ENCODE data around the gene PPA2. TPM values are rescaled to one million over a fixed set of nuclear protein-coding genes. Genes with fewer than 3 reads are reported as not detected.

Gene PPA2
- total RNA-seq, result 100 to 1,000 TPM; 182 to 435 (median 311) TPM

- Histone ChIP-seq H3K9me3 (no peaks in the 10 kb centered on the region), H3K4me1 (peaks cover 14 to 19% of the 10 kb centered on the region in 2 donors), H3K36me3 (no peaks in the 10 kb centered on the region), H3K27ac (peak within 1 kb of the TSS; percentile 98 to 100 (median 98)), H3K4me3 (replicated peaks in 1 of 3) (peak within 1 kb of the TSS; percentile 79 to 85 (median 82)), H3K27me3 (no peaks in the 10 kb centered on the region)
- WGBS, 2 donors, result 0% methylated on average over 21 to 25 of the region's 72 CpGs
- peak in 1 of 6 experiments; percentile 68 for TF ChIP-seq CTCF (IDR thresholded peaks at IDR 0.05)
- TF ChIP-seq POLR2A (IDR thresholded peaks at IDR 0.05), result peak; percentile 16 to 88
- intact Hi-C loops (cut with DNase I), result loop anchor here (5.0 kb wide), 1 partner anchor 326 kb away; the partner anchor contains the start of gene TET2
- DNase-seq, result peak; percentile 89 to 90
Observed at GRCh38 chr4:105473324-105474098, at the start of gene PPA2. Gene PPA2, minus strand, starts transcription at chr4:105474062. Its CDS starts 12 bp downstream, at chr4:105474050.

DNA sequence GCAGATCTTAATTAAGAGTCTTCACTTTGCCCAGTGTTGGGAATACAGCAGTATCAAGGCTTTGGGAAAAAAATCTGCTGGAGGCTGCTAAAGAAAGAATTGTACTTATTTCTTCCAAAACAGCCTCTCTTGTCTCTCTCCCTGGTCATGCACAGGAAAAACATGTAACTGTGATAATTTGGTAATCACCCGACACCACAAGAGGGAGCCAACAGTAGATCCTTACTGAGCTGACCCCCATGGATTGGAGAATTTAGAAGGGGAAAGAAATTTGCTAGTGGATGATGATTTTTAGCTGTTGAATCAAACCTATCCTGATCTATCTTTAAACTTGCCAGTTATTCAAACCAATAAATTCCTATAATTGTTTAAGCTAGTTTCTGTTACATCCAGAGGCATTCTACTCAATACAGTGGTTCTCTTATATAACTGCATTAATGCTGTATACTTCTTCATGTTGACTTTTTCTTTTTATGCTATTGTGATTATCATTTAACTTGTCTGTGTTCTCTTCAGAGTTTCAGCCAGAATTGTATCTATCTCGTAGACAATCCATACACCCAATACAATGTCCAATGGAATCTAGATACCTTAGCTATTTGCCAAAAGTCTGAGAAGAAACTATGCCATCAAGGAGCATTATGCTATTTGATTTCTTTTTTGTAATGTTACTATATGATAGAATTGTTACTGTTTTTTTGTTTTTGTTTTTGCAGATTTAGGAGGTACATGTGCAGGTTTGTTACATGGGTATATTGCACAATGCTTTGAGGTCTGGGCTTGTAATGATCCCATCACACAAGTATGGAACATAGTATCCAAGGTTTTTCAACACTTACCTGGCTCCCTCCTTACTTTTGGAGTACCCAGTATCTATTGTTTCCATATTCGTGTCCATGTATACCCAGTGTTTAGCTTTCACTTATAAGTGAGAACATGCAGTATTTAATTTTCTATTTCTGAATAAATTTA, 47.2 kb upstream of the PPA2 start:
- intact Hi-C loops (cut with DNase I), result loop anchor here (5.0 kb wide), 1 partner anchor 191 kb away; no protein-coding TSS in a partner anchor
- no peak overlapping the region for H3K4me3 ChIP-seq (replicated peaks in 1 of 3)
- TF ChIP-seq CTCF (IDR thresholded peaks at IDR 0.05) (peak; percentile 30 to 85 (median 70)), POLR2A (IDR thresholded peaks at IDR 0.05) (no peak)

GRCh38 chr4:105510245-105510644, 36.4 kb upstream of the PPA2 start:
- H3K4me3 ChIP-seq (replicated peaks in 1 of 3), result no peak overlapping the region
- no peak overlapping the region for H3K27ac ChIP-seq
- no peaks in the 10 kb centered on the region for H3K9me3 ChIP-seq
- intact Hi-C loops (cut with DNase I), result loop anchor here (10.0 kb wide), 1 partner anchor 165 kb away; no protein-coding TSS in a partner anchor
- 46 to 68% methylated on average over 2 of the region's 2 CpGs for WGBS, 2 donors
- no peaks in the 10 kb centered on the region for H3K27me3 ChIP-seq
- TF ChIP-seq POLR2A (IDR thresholded peaks at IDR 0.05) (no peak), CTCF (IDR thresholded peaks at IDR 0.05) (no peak)
- peaks cover 0 to 12% of the 10 kb centered on the region in 2 donors for H3K4me1 ChIP-seq
- no peaks in the 10 kb centered on the region for H3K36me3 ChIP-seq
- no peak for DNase-seq

More for the DNA sequence above, 47.2 kb upstream of the PPA2 start:
- H3K9me3 ChIP-seq, result no peaks in the 10 kb centered on the region
- no peaks in the 10 kb centered on the region for H3K27me3 ChIP-seq
- WGBS, 2 donors, result 21 to 24% methylated on average over 3 of the region's 3 CpGs
- no peaks in the 10 kb centered on the region for H3K4me1 ChIP-seq
- DNase-seq, result peak; percentile 53 to 54
- H3K36me3 ChIP-seq, result no peaks in the 10 kb centered on the region
- no peak overlapping the region for H3K27ac ChIP-seq

DNA sequence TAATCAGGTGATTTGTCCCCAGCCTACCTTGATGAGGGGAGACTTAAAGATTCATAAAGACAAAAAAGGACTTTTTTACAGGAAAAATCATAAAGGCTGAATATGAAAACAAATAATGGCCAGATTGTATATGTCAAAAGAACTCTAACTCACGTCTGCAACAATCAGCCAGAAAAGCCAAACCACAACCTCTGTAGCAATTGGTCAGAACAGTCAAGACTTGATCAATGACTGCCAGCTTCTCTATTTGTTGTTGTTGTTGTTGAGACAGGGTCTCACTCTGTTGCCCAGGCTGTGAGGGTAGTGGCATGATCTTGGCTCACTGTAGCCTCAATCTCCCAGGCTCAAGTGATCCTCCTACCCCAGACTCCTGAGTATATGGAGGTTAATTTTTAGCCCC, 35.9 kb upstream of the PPA2 start:
- TF ChIP-seq POLR2A (IDR thresholded peaks at IDR 0.05), result no peak
- no peak for TF ChIP-seq CTCF (IDR thresholded peaks at IDR 0.05)
- H3K9me3 ChIP-seq, result no peaks in the 10 kb centered on the region
- intact Hi-C loops (cut with DNase I), result loop anchor here (10.0 kb wide), 1 partner anchor 165 kb away; no protein-coding TSS in a partner anchor
- H3K27ac ChIP-seq, result no peak overlapping the region
- no peaks in the 10 kb centered on the region for H3K36me3 ChIP-seq
- 79 to 82% methylated on average over 1 of the region's 1 CpG for WGBS, 2 donors
- H3K4me3 ChIP-seq (replicated peaks in 1 of 3), result no peak overlapping the region
- DNase-seq, result no peak
- peaks cover 0 to 12% of the 10 kb centered on the region in 2 donors for H3K4me1 ChIP-seq
- no peaks in the 10 kb centered on the region for H3K27me3 ChIP-seq

Data from thyroid gland (tissue), 4 donors.